ENCODE measurements around the gene SRP54. TPM values are rescaled to one million over a fixed set of nuclear protein-coding genes. Genes with fewer than 3 reads are reported as not detected.
"Not testable (repeated sequence)": the region's sequence is repeated elsewhere in the genome, so short reads cannot be mapped to it uniquely, and the experiment has no call there.

SRP54 gene
- total RNA-seq, 1 donor from 2014 or later, result 46.0 TPM

DNA sequence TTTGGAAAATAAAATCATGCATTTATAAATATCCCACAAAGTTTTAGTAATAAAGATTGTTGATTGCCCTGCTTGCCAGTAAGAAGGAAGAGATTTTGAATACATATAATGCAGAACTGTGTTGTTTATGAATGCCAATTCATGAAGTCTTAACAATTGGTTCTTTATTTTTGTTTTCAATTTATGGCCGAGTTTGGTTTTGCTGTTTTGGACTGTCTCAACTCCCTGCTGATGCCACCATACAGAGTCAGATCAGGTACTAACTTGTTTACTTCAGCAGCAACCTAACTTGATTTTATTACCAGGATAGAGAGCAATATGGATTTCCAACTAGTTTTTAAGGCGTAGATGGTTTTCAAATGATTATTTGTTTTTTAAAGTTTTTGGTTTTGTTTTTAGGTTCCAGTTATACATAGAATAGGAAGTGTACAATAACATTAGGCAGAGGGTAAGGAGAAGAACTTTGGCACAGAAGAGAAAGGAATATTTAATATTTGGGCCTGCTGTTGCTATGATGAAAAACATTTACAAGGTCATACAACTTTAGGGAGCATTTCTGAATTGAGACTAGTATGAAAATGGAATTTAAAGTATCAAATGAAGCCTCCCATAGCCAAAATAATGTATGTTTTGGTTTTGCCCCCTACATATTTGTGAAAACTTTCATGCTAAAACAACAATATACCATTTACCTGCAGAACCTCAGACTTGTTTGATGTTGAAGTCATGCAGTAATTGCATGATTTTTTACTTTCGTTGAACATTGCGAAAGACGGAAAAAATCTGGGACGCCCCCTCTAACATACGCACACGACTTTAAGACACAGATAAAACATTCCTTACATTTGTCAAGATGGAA, 62.4 kb downstream of the SRP54 start:
- DNase-seq (ENCODE audit: low spot score) (no peak), ATAC-seq (no peak)
- intact Hi-C loops (cut with DNase I), result no loop called here

DNA sequence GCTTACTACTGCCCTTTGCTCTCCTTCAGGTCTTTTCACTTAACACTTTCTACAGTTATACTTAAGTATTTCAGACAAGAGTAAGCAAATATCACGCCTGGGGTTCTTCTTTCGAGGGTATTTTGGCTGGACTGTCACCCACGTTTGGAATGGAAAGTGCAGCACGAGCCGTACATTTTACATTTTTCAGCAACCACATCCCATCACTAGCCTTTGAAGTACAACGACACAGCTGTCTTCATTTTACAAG, 62.9 kb downstream of the SRP54 start:
- intact Hi-C loops (cut with DNase I), result no loop called here
- no peak for ATAC-seq
- no peak for DNase-seq (ENCODE audit: low spot score)

DNA sequence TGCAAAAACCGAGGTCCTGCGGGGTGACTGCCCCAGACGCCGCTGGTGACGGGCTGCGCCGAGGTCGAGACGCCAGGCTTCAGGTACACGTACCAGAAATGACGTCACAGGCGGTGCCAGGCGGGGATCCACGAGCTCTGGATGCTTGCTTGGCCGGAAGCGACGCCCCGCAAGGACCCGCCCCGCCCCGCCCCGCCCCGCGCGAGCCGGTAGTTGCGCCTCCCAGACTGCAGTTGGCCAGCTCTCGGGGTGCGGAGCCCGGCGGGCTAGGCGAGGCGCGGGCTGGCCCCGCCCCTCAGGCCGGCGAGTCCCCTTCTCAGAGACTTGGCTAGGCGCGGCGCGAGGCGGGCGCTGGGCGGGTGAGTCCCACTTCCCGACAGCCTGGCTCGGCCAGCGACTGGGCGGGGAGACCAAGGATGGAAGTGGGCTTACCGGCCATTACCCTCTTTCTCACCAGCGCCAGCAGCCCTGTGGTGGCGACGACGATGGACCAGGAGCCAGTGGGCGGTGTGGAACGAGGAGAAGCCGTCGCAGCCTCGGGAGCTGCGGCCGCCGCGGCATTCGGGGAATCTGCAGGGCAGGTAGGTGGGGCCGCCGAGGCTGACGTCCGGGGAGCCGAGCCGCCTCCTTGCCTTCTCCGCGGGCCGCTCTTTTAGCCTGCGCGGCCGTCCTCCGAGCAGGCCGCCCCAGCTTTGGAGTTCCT, 63.4 kb downstream of the SRP54 start, which contains the start of gene FAM177A1:
TSS of gene FAM177A1 (plus strand) at position 225 of the 703 bp plus-strand sequence. CDS start at position 417, 192 bp downstream.
- peak; percentile 98 for DNase-seq (ENCODE audit: low spot score)
- intact Hi-C loops (cut with DNase I), result no loop called here
- peak; percentile 99 for ATAC-seq

DNA sequence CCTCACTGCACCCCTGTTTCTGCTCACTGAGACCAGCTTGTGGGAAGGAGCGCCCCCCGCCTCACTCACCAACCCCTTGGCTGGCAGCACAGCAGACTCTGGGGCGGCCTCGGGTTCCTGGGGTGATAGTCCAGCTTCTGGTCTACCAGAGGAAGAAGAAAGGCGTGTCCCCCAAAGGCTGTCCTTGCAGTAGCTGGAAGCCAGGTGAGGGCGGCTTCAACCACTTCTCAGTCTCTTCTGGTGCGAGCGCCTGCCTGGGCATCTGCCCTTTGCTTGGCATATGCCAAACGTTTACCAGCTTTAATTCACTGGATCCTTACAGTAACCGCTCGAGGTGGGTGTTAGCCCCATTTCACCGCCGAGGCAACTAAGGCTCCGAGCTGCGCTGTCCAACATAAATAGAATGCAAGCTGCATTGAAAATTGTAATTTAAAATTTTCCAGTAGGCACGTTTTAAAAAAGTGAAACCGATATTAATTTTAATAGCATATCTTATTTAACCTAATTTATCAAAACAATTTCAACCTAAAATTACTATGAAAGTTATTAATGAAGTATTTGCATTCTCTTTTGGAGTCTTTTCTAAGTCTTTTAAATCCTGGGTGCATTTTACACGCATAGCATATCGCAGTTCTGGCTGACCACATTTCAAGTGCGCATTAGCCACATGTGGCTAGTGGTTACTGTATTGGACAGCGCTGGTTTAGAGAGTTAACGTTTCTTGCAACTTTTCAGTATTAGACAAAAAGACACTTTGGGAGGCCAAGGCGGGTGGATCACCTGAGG, 64.2 kb downstream of the SRP54 start:
- intact Hi-C loops (cut with DNase I), result no loop called here
- DNase-seq (ENCODE audit: low spot score) (no peak), ATAC-seq (no peak)

DNA sequence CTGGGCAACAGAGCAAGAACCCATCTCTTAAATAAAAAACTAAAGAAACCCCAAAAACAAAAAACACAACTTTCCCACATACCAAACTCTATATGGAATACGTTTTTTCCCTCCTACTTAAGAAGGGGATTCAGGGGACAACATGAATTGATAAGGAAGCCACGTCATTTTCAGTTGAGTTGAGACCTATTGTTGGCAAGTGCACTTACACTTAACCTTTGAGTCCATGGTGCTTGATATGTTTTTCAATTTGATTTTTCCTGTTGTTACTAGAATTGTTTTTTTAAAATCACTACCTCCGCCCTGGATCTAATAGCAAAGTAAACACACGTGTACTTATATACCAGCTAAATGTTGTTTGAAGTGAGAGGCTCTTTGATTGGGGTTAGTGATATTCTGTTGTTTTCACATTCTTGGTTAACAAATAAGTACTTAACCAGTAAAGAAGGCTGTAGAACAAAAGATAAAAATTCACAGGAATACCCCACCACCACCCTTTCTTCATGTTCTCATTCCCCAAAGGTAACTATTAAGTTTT, 65.3 kb downstream of the SRP54 start:
- ATAC-seq, result no peak
- no peak for DNase-seq (ENCODE audit: low spot score)
- intact Hi-C loops (cut with DNase I), result no loop called here

DNA sequence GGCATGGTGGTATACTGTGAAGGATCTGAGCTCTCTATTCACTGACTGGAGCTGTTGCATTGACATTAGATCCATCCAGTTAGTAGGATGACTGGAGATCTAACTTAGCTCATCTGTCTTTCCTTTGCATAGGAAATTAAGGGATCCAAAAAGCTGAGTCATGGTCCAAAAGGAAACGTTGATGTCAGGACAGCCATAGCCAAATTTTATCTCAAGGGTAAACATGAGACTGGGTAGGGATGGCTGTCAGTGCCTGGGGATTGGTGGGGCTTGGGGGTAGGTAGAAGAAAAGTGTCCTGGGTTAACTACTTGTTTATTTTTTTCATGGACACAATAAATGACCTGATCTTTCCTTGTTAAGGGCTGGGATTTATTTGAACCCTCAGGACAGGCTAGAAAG, 67.9 kb downstream of the SRP54 start:
- no peak for ATAC-seq
- intact Hi-C loops (cut with DNase I), result loop anchor here (10.0 kb wide), 1 partner anchor 64 kb away; no protein-coding TSS in a partner anchor
- no peak for DNase-seq (ENCODE audit: low spot score)

DNA sequence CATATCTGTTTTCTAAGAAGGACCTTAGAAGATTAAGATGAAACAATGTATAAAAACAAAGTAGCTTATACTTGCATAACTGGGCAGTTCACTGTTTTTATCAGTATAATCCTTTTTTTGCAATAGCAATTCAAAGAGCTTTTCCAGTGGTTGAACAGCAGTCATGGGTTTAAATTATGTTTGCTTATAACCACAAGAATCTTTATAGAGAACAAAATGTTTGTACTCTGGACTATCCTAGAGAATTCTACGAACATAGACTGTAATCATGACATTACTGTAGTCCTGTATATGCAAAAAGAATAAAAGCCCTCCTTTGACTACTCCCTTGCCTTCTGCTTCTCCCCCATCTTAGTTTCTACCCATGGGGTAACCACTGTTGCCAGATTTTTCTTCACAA, 69.0 kb downstream of the SRP54 start:
- intact Hi-C loops (cut with DNase I), result loop anchor here (10.0 kb wide), 1 partner anchor 63 kb away; no protein-coding TSS in a partner anchor
- DNase-seq (ENCODE audit: low spot score), result no peak
- no peak for ATAC-seq

DNA sequence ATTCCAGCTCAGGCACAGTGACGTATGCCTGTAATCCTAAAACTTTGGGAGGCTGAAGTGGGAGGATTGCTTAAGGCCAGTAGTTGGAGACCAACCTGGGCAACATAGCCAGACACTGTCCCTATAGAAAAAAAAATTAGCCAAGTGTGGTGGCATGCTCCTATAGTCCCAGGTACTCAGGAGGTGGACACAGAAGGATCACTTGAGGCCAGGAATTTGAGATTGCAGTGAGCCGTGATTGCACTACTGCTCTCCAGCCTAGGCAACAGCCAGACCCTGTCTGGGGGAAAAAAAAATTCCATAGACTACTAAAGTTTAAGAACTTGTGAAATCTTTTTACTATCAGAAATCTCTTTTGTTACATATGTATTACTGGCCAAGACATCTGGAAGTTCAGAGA, 69.8 kb downstream of the SRP54 start:
- intact Hi-C loops (cut with DNase I), result loop anchor here (10.0 kb wide), 1 partner anchor 62 kb away; no protein-coding TSS in a partner anchor
- ATAC-seq (no peak), DNase-seq (ENCODE audit: low spot score) (no peak)

DNA sequence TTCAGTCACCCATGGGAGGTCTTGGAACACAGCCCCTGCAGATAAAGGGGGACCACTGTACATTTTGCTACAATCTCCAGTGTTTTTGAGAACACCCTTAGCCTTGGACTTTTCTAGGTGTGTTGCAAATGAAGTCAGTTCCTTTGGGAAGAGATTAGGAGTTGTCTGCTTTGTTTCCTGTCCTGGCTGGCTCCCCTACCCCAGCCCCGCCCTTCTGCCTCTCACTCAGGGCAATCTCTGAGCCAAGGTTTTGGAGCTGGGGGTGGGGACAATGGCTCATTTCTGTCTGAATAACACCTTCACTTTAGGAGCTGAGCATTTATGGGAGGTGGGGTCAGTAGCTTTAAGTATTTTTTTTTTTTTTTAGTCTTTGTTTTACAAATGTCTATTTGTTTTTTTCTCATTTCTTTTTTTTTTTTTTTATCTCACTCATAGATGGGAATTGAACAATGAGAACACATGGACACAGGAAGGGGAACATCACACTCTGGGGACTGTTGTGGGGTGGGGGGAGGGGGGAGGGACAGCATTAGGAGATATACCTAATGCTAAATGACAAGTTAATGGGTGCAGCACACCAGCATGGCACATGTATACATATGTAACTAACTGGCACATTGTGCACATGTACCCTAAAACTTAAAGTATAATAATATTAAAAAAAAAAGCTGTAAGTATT, 78.5 kb downstream of the SRP54 start:
- DNase-seq (ENCODE audit: low spot score); intact Hi-C loops (cut with DNase I); ATAC-seq: not testable (repeated sequence)

DNA sequence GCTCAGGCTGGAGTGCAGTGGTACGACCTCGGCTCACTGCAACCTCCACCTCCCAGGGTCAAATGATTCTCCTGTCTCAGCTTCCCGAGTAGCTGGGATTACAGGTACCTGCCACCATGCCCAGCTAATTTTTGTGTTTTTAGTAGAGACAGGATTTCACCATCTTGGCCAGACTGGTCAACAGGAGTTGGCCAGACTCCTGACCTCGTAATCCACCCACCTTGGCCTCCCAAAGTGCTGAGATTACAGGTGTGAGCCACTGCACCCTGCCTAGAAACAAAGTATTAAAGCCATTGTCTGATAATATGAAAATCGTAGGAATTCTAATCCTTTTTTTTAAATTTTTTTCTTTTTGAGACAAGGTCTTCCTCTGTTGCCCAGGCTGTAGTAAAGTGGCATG, 82.9 kb downstream of the SRP54 start:
- intact Hi-C loops (cut with DNase I); DNase-seq (ENCODE audit: low spot score); ATAC-seq: not testable (repeated sequence)

DNA sequence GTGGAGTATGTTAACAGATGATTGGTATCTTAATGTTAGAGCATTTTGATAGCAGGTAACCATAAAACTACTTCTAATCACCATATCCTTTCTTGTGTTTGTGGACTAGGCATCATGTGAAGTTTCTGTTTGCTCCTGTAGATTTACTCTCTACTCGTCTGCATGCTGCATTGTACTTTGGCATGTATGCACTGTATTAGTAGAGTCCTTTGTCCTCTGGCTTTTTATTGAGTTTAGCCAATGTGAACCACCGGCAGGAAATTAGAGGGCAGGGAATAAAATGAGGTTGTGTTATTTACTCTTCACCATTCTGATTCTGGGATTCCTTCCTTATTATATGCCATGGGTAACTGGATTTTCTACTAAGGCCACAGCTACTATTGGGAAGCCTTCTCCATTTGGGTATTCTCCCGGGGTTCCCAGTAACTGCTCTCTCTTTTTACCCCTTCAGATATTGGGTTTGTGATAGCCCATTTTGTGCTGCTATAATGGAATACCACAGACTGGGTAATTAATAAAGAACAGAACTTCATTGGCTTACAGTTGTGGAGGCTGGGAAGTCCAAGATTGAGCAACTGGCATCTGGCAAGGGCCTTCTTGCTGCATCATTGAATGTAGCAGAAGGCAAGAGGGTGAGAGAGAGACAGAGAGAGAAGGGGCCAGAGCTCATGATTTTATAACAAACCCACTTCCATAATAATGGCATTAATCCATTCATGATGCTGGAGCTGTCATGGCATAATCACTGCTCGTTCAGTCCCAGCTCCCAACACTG, 85.6 kb downstream of the SRP54 start:
- ATAC-seq (no peak), DNase-seq (ENCODE audit: low spot score) (no peak)
- intact Hi-C loops (cut with DNase I), result no loop called here

DNA sequence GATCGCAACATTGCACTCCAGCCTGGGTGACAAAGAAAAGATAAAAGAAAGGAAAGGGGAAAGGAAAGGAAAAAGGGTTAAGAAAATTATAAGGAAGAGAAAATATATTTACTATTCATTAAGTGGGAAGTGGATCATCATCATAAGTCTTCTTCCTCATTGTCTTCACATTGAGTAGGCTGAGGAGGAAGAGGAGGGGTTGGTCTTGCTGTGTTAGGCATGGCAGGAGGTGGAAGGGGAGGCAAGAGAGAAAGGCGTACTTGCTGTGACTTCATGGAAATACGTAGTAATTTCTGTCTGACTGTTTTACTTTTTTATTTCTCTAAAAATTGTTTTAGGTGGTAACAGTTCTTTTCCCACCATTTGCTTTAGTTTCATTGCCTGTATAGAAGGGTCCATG, 89.4 kb downstream of the SRP54 start:
- no peak for ATAC-seq
- no peak for DNase-seq (ENCODE audit: low spot score)
- intact Hi-C loops (cut with DNase I), result no loop called here

DNA sequence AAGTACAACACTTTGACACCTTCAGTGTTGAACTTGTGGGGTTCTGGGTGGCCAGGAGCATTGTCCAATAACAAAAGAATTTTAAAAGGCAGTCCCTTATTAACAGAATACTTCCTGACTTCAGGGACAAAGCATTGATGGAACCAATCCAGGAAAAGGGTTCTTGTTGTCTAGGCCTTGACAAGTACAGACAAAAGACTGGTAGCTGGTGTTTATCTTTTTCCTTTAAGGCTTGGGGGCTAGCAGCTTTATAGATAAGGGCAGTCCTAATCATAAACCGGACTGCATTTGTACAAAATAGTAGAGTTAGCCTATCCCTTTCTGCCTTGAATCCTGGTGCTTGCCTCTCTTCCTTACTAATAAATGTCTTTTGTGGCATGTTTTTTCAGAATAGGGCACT, 90.7 kb downstream of the SRP54 start:
- ATAC-seq, result no peak
- intact Hi-C loops (cut with DNase I), result no loop called here

DNA sequence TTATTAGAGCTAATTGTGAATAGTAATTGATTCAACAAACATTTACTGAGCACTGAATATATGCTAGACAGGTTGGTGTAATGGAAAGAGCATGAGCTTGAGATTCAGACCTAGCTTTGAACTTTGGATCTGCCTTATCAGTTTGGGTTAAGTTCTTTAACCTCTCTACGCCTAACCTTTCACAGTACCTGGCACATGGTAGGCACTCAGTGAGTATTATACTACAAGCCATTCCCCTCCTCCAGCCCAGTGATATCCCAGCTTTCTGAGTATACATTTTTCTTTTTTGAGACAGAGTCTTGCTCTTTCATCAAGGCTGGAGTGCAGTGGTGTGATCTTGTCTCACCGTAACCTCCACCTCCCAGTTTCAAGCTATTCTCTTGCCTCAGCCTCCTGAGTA, 95.3 kb downstream of the SRP54 start:
- DNase-seq (ENCODE audit: low spot score) (no peak), ATAC-seq (no peak)
- intact Hi-C loops (cut with DNase I), result no loop called here

More for the DNA sequence above, 90.7 kb downstream of the SRP54 start:
- no peak for DNase-seq (ENCODE audit: low spot score)
